Stimulated activated CD4-positive, alpha-beta T cell treated with anti-CD3 and anti-CD28 coated beads, Interleukin-12 subunit alpha, Interleukin-12 subunit beta, amount 100 ng/mL, for 4 hours (primary cell): ENCODE measurements around the gene SFXN3.

Source experiments
- DNase-seq: peaks from one replicate; pipeline ENCODE4 v3.0.0-alpha.2; 2020

The SFXN3 gene

DNA sequence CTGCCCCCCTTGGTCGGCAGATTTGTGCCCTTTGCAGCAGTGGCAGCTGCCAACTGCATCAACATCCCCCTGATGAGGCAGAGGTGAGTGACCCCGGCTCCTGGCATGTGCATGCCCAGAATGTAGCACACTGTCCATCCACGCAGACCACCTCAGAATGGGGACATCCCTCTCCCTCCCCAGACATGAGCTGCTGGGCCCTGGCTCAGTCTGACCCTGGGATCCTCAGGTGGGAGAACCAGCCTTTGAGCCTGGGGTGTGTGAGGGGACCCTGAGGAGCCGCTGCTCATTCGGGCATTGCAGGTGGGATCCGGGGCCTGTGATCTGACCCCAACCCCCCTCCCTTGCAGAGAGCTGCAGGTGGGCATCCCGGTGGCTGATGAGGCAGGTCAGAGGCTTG is 5.7 kb downstream of the SFXN3 start:
- no peak for DNase-seq

- DNase-seq, result no peak
Measured at GRCh38 chr10:101038484-101038883, 7.5 kb downstream of the SFXN3 start.

DNA sequence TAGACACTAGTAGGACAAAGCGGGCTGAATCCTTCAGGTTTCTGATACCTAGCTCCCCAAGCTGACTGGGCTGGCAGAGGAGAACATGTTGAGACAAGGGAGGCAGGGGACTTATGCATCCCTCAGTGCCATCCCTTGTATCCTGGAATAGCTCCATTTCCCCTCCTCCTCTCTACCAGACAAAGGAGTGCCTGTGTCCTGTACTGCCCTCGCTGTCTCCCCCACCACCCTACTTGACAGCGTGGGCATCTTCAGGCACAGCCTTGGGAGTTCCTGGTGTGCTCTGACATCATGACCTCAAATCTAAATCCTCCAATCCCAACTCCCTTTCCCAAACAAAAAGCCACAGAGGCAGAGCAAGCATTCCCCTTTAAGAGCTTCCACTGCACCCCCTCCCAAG is 9.0 kb downstream of the SFXN3 start:
- DNase-seq, result no peak

DNA sequence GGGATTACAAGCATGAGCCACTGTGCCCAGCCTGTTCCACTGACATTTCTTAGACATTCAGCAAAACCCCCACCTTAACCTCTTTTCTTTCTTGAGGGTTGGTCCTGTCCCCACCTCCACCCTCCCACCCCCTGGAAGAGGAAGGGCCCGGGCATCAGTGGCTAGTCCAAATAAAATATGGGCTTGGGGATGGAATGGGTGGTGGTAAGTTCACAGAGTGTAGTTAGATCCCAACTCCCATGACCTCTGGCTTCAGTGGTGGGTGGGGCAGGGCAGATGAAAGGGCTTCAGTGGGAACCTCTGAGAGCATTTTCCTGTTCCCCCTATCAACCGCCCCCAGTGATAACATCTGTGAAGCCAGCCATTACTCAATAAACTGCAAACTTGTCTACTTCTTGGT is 9.8 kb downstream of the SFXN3 start:
- DNase-seq, result no peak

DNA sequence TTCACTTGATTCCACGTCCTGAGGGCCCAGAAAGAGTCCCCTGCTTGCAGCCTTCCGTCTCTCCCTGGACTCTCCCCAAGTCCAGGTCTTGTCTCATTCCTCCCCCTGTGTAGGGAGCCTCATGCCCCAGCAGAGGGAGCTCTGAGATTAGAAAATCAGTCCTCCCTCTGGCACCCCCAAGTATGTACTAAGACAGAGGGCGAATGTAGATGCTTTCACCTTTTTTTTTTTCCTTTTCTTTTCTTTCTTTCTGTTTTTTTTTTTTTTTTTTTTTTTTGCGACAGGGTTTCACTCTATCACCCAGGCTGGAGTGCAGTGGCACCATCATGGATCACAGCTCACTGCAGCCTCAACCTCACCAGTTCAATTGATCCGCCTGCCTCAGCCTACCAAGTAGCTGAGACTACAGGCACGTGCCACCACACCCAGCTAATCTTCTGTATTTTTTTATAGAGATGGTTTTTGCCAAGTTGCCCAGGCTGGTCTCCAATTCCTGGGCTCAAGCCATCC is 10.3 kb downstream of the SFXN3 start:
- DNase-seq, result peak; percentile 57

- DNase-seq, result no peak
Measured at GRCh38 chr10:101042118-101042517, 11.1 kb downstream of the SFXN3 start.

DNA sequence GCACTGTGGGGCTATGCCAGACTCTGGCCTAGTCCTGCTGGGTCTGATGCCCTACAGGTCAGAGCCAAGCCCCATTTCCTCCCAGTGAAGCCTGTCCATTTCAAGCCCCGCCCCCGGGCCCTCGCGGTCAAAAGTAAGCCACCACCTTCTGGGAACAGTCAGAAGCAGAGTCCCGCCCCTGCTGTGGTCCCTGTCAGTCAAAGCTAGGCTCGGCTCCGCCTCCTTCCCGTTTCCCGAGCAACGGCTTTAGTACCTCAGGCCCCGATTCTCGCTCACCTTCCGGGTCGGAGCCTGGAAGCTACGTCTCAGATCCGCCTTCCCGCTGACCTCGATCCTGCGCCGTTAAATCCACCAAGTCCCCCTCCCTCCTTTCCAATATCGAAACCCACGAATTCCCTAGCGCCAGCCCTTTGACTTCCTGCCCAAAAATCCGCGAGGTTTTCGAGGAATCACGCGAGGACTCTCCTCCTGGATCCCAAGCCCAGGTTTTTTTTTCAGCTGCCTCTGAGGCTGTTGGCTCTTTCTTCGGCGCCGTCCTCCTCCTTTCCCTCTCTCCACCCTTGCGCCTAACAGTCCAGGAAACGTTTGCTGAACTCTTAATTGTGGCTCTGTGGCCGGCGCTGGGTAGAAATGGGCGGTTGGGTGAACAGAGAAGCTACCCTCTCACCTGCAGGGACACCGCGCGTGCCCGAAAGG is 11.8 kb downstream of the SFXN3 start:
- peak; percentile 84 for DNase-seq

- DNase-seq, result no peak
Measured at GRCh38 chr10:101043363-101043707, 12.3 kb downstream of the SFXN3 start.

DNA sequence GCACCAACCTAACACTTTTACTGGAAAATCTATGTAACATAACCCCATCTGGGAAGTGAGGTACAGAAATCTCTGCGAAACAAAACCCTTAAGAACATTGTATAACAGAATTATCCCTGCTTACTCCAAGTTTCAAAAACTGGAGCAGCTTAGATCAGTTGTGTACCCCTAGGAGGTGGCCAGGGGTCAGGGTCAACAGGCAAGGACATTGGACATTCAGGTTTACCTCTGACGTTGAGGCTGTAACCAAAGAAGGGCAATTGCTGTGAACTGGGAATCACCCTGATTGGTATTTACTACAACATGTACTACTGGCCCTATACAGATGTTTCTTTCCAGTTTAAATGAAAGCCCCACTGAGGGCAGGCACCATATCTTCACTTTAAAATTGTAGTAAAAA is 13.1 kb downstream of the SFXN3 start:
- no peak for DNase-seq

GRCh38 chr10:101046332-101047238 is 15.6 kb downstream of the SFXN3 start:
- DNase-seq, result no peak

DNA sequence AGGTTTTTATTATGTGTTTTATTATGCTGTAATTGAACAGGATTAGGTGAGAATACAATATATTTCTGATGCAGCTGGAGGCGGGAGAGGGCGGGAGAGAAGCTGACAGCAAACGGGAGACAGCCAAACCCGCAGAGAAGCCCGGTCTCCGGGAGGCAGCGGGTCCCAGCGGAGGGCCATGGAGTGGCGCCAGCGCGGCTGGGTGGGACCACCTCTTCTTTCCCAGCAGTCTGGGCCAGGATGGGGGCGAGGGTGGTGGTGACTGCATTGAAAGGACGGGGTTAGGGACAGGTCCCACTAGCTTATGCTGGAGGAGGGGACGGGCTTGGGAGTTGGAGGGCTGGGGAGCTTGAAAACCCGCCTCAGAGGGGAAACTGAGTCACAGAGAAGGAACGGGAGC is 16.2 kb downstream of the SFXN3 start:
- no peak for DNase-seq

DNA sequence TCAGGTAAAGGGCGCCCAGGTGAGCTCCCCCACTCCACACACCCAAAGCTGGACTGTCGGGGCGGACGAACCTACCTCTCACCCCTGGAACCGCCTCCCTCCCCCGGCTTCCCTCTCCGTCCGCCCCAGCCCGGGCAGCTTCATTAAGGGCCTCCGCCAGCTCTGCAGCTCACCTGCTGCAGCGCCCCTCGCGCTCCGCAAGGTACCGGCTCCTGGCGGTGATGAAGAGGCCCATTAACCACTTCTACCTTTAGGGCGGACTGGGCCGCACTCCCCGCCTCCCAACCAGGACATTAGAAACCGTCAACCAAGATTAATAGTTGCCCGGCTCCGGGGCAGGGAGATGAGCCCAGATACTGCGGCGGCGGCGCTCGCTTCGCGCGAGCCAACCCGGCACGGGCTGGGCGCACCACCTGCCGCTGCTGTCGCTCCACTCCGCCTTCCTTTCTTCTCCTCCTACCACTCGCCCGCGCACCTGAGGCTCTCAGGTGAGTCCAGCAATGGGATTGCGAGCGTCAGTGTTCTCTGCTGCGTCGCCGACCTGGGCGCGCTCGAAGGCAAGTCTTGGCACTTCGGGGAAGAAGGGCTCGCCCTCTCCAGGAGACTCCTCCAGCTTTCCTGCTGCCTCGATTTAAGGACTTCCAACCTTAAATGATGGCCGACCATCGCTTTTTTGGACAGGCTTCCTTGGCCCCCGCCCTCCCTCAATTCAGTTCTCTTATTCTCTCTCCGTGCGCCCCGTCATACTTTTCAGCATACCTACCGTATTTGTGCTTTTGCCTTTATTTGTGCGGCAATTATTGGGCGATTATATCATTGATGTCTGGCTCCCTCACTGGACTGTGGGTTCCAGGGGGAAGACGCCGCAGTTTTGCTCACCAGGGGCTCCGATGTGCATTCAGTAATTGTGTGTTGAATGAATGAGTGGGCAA is 17.2 kb downstream of the SFXN3 start:
- no peak for DNase-seq

DNA sequence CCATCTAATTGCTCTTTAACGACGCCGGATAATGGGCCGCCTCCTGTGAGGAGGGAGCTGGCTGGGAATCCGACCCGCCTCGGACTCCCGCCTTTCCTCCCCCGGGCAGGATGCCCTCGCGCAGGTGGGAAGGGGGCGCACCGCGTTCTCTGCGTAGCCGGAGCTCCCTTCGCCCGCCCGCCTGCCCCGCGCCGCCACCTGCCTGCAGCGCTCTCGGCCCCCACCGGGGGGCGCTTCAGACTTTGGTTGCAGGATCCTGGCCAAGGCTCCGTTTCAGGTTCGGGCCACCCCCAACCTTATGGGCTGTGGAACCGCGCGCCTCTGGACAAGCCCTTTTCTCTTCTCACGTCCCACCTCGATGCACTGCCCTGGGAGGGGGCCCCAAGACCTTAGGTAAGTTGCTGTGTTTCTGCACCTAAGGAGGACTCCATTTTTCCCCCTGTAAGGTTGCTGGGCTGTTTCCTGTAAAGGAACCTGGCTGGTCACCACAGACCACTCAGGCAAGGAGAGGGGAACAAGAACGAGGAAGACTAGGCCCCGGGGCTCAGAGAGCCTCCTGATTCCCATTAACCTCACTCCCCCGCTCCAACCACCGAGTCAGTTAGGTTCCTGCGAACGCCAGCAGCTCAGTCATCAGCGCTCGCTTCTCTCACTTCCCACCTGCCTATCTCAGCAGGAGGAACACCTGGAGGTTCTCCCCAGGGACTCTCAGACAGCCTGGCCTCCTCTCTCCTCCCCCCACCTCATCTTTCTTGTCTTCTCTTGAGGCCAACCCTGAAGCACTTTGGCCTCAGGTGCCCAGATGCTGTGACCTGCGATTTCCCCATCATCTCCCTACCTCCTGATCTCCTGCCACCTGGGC is 19.4 kb downstream of the SFXN3 start:
- peak; percentile 74 for DNase-seq

DNA sequence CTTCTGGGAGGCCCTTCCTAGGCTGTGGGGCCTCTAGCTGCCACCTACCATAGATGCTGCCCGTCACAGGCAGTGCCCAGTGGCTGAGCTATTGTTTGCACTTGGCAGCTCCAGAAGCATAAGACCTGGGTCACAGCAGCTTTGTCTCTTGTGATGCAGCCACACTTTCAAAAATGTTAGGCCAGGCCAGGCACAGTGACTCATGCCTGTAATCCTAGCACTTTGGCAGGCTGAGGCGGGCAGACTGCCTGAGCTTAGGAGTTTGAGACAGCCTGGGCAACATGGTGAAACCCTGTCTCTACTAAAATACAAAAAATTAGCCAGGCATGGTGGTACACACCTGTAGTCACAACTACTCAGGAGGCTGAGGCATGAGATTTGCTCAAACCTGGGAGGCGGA is 21.3 kb downstream of the SFXN3 start:
- no peak for DNase-seq

DNA sequence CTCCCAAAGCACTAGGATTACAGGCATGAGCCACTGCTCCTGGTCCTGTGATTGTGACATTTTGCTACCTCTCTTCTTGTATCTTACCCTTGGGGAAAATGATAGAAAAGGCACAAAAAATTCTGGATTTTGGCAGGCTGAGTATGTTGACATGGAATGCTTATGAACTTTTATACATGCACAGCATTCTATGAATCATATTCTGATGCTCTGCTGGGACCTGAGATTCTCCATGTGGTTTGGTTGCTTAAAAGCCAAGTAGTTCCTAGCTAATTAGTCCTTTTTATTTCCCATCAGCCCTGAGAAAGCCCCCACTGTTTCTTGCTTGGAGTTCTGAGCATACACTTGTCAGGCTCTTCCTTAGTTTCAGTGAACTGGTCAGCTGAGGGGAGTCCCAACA is 22.5 kb downstream of the SFXN3 start:
- no peak for DNase-seq

DNA sequence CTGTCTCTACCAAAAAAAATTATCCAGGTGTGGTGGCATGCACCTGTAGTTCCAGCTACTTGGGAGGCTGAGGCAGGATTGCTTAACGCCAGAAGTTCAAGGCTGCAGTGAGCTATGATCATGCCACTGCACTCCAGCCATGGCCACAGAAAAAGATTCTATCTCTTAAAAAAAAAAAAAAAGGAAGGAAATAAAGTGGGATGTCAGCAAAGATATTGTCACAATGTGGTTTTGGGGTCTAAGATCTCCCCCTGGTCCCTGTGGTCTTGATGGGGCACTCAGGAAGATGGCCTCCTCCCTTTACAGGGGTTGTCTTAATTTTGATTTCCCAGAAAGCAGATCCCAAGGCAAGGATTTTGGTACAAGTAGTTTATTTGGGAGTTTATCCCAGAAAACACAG is 23.3 kb downstream of the SFXN3 start:
- no peak for DNase-seq

DNA sequence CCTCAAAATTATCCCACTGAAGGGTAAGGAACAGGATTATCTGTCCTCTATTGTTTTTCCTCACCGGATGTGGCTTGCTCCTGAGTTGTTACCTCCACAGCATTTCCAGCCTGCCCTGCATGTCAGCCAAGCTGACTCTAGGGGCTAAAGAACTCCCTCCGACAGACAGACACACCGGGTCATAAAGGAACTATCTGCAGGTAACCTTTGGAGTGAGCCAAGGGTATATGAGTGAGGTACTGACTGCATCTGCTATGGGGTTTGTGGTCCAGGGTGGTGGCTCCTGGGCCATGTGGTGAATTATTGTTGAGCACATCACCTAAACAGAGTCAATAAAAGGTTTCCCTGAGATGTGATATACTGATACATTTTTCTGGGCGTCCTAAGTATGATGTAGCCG is 23.8 kb downstream of the SFXN3 start:
- DNase-seq, result no peak

- no peak for DNase-seq
Measured at GRCh38 chr10:101055411-101055810, 24.4 kb downstream of the SFXN3 start.

- DNase-seq, result no peak
Measured at GRCh38 chr10:101056365-101057151, 25.5 kb downstream of the SFXN3 start.

DNA sequence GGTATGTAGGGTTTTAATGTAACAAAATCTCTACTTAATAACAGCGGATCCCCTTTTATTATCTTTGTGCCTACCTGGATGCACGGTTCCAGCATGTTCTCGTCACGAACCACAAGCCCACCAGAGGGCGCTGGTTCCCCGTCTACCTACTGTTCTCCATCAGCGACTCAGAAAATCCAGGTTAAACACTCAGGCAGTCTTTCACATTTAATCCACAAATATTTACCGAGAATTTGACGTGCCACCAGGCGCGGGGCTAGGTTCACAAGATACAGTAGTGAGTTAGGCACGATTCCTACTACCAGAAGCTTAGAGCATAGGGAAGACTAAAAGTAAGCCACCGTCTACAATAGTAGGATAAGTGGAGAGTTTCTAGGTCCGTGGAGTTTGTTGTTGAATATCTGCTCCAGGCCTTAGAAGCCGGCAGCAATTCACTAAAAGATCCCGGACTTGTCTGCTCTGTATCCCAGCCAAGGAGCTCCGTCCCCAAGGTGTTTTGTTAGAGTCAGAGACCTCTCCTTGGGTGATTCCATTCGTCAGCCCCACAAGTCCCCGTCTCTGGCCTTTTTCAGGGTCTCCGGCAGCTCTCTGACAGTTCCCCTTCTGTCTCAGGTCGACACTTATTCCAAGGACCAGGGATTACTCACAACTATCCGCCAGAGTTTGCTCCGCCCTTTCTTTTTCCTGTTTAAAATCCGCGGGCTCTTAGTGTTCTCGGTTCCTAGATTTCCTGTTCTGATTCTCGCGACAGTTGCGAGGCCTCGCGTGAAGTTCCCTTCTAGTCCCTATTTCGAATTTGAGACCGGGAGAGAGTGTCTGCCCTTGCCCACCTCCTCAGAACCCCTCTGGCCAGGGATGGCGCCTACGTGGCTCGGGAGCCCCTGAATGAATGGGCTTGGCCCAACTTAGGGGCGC is 29.3 kb downstream of the SFXN3 start:
- DNase-seq, result peak; percentile 93
